Measurements from ENCODE around the gene PLCL1. TPM values are rescaled to one million over a fixed set of nuclear protein-coding genes. Genes with fewer than 3 reads are reported as not detected.

The PLCL1 gene
- total RNA-seq, 1 experiment from 2014 or later = 0.07 TPM

DNA sequence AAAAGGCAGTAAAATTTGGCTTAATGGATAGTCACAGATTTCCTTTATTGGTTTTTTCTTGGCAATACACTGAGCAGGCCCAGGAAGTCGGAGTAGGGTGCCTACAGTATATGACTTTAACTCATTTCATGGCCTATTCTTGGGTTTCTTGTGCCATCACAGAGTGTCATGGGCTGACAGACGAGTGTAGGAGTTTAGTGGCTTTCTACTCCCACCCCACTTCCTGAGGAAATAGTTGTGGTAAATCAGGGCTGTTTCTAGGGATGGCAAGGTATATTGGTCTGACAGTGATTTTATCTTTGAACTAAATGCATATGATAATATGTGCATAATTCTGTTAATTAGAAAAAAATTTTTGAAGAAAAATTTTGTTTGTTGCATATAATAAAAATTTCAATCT is 100.1 kb downstream of the PLCL1 start:
- no peaks in the 10 kb centered on the region for H3K9me3 Mint-ChIP-seq (ENCODE audit: low read depth, unreplicated experiment)
- intact Hi-C loops (cut with micrococcal nuclease; ENCODE audit: unreplicated experiment) = no loop called here
- no peaks in the 10 kb centered on the region for H3K27me3 Mint-ChIP-seq (ENCODE audit: unreplicated experiment)
- H3K27ac Mint-ChIP-seq (ENCODE audit: unreplicated experiment) = no peak overlapping the region
- no peak for DNase-seq
- no peak overlapping the region for H3K4me3 Mint-ChIP-seq (ENCODE audit: low read depth, unreplicated experiment)
- CTCF ChIA-PET = no interaction called here
- H3K4me1 Mint-ChIP-seq (ENCODE audit: low read depth, unreplicated experiment) = peaks cover 5% of the 10 kb centered on the region
- BruUV-seq (replicated peaks) = no TSS peak
- H3K36me3 Mint-ChIP-seq (ENCODE audit: insufficient read depth, unreplicated experiment) = no peaks in the 10 kb centered on the region
- TF ChIP-seq, protein P1, sequence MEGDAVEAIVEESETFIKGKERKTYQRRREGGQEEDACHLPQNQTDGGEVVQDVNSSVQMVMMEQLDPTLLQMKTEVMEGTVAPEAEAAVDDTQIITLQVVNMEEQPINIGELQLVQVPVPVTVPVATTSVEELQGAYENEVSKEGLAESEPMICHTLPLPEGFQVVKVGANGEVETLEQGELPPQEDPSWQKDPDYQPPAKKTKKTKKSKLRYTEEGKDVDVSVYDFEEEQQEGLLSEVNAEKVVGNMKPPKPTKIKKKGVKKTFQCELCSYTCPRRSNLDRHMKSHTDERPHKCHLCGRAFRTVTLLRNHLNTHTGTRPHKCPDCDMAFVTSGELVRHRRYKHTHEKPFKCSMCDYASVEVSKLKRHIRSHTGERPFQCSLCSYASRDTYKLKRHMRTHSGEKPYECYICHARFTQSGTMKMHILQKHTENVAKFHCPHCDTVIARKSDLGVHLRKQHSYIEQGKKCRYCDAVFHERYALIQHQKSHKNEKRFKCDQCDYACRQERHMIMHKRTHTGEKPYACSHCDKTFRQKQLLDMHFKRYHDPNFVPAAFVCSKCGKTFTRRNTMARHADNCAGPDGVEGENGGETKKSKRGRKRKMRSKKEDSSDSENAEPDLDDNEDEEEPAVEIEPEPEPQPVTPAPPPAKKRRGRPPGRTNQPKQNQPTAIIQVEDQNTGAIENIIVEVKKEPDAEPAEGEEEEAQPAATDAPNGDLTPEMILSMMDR (IDR thresholded peaks at IDR 0.05; ENCODE audit: unreplicated experiment) = no peak

DNA sequence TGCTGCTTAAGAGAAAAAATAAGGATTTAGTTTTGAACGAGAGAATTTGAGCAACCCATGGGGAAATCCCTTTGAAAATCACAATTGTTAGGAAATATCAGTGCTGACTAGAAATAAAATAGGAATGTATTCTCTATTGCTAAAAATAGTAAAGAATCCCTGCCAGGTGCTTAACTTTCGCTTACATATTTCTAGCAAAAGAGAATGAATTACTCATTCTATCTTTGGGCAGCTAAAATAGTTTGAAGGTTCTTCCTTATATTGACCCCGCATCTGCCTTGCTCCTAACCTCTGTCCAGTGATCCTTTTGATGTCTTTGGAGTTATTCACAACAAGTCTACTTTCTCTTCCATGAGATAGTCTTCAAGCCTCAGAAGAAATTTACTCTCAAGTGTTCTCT is 103.8 kb downstream of the PLCL1 start:
- intact Hi-C loops (cut with micrococcal nuclease; ENCODE audit: unreplicated experiment) = no loop called here
- CTCF ChIA-PET = no interaction called here
- H3K27ac Mint-ChIP-seq (ENCODE audit: unreplicated experiment) = no peak overlapping the region
- no peak for DNase-seq
- H3K27me3 Mint-ChIP-seq (ENCODE audit: unreplicated experiment) = no peaks in the 10 kb centered on the region
- H3K36me3 Mint-ChIP-seq (ENCODE audit: insufficient read depth, unreplicated experiment) = no peaks in the 10 kb centered on the region
- H3K9me3 Mint-ChIP-seq (ENCODE audit: low read depth, unreplicated experiment) = no peaks in the 10 kb centered on the region
- H3K4me1 Mint-ChIP-seq (ENCODE audit: low read depth, unreplicated experiment) = peaks cover 7% of the 10 kb centered on the region
- no TSS peak for BruUV-seq (replicated peaks)
- TF ChIP-seq, protein P1 (IDR thresholded peaks at IDR 0.05; ENCODE audit: unreplicated experiment) = no peak
- H3K4me3 Mint-ChIP-seq (ENCODE audit: low read depth, unreplicated experiment) = no peak overlapping the region

DNA sequence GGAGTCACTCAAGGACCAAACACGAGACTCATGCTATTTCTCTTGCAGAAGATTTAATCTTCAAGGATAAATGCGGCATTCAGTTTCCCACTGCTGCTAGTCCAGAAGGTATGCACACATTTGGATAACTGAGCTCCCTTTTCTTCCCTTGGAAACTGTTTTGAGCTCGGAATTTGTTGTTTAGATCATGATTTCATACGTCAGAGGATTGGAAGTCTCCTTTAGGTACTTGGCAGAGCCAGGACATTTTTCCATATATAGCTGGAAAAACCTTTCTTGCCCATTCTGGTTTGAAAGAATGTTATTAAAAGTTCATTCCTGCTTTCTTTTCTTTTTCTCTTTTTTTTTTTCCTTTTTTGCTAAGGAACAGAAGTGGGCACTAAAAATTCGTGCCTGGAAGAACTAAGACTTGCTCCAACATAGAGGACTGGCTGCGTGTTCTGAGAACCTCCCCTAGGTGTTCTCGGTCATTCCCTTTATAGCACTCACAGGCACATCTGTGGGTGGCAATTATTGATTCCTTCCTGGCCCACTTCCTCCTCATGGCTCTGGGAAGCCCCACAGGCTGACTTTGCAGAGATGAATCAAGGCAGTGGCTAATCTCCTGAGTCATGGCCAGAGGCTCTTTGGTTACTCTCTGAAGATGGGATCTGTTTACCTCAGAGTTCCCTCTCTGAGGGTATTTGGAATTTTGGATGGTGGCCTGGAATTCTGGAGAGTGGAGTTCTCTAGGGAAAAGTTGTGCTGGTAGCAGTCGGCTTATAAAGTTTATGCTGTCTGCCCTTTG is 104.8 kb downstream of the PLCL1 start:
- Mint-ChIP-seq H3K9me3 (ENCODE audit: low read depth, unreplicated experiment) (no peaks in the 10 kb centered on the region), H3K4me3 (ENCODE audit: low read depth, unreplicated experiment) (no peak overlapping the region), H3K36me3 (ENCODE audit: insufficient read depth, unreplicated experiment) (no peaks in the 10 kb centered on the region), H3K27ac (ENCODE audit: unreplicated experiment) (no peak overlapping the region), H3K27me3 (ENCODE audit: unreplicated experiment) (no peaks in the 10 kb centered on the region), H3K4me1 (ENCODE audit: low read depth, unreplicated experiment) (peaks cover 7% of the 10 kb centered on the region)
- DNase-seq = peak; percentile 43
- intact Hi-C loops (cut with micrococcal nuclease; ENCODE audit: unreplicated experiment) = no loop called here
- CTCF ChIA-PET = interaction anchor here (0.7 kb wide), 1 partner anchor 83 kb away, joined by 3 read pairs; no protein-coding TSS in a partner anchor
- BruUV-seq (replicated peaks) = no TSS peak
- TF ChIP-seq, protein P1 (IDR thresholded peaks at IDR 0.05; ENCODE audit: unreplicated experiment) = no peak

DNA sequence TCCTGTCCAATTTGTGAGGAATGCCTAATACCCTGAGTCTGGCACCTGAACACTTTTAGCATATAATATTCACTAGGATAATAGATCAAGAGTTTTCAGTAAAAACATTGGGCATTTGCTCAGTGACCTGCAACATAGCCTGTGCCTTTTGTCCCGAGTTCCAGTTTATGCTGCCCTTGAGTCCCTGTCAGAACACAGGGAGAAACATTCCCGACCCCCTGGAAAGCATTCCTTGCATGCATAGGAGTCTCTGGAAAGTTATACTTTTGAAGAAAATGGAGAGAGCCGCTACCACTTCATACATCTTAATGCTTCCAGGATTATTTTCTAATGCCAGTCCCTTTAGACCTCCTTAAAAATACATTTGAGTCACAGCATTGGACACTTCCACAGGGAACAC is 107.3 kb downstream of the PLCL1 start:
- intact Hi-C loops (cut with micrococcal nuclease; ENCODE audit: unreplicated experiment) = no loop called here
- DNase-seq = no peak
- H3K4me3 Mint-ChIP-seq (ENCODE audit: low read depth, unreplicated experiment) = no peak overlapping the region
- H3K4me1 Mint-ChIP-seq (ENCODE audit: low read depth, unreplicated experiment) = peaks cover 7% of the 10 kb centered on the region
- no peaks in the 10 kb centered on the region for H3K36me3 Mint-ChIP-seq (ENCODE audit: insufficient read depth, unreplicated experiment)
- TF ChIP-seq, protein P1 (IDR thresholded peaks at IDR 0.05; ENCODE audit: unreplicated experiment) = no peak
- no peak overlapping the region for H3K27ac Mint-ChIP-seq (ENCODE audit: unreplicated experiment)
- no peaks in the 10 kb centered on the region for H3K9me3 Mint-ChIP-seq (ENCODE audit: low read depth, unreplicated experiment)
- CTCF ChIA-PET = no interaction called here
- no TSS peak for BruUV-seq (replicated peaks)
- no peaks in the 10 kb centered on the region for H3K27me3 Mint-ChIP-seq (ENCODE audit: unreplicated experiment)

All from Calu3 (cell line).